Kidney epithelial cell (primary cell): ENCODE data around the gene ANKRD22. TPM values are rescaled to one million over a fixed set of nuclear protein-coding genes. Genes with fewer than 3 reads are reported as not detected.
"Not testable (repeated sequence)": the region's sequence is repeated elsewhere in the genome, so short reads cannot be mapped to it uniquely, and the experiment has no call there.

ENCODE experiments used
- DNase-seq: peaks from one replicate; pipeline ENCODE4 v3.0.0-alpha.2; 2010; ENCODE audit warnings: low read depth
- H3K27me3 ChIP-seq: 2 replicates; pipeline ENCODE4 v1.6.0; 2011; ENCODE audit warnings: low read length; ENCODE audit not compliant: control insufficient read depth, insufficient read depth
- H3K36me3 ChIP-seq: 2 replicates; pipeline ENCODE4 v1.5.1; 2011; ENCODE audit warnings: low read length; ENCODE audit not compliant: control insufficient read depth, insufficient read depth
- H3K4me3 ChIP-seq: 2 replicates; pipeline ENCODE4 v1.5.1; 2011; ENCODE audit warnings: low read depth, mild to moderate bottlenecking, control low read depth, low read length
- total RNA-seq: library from RNA; depleted of rRNA; stranded (reverse); fragments of >200 nt; gene quantifications from 2 replicates; pipeline ENCODE4 v1.2.3, GENCODE V29; 2015
- TF ChIP-seq, protein P1 (sequence below): IDR thresholded peaks from 2 replicates; pipeline ENCODE4 v1.5.1; 2011; ENCODE audit warnings: mild to moderate bottlenecking, moderate library complexity, low read length, control low read depth, inconsistent platforms; ENCODE audit not compliant: insufficient read depth, poor library complexity, severe bottlenecking

Gene ANKRD22
- total RNA-seq, 1 donor from 2014 or later: 0.17 TPM

DNA sequence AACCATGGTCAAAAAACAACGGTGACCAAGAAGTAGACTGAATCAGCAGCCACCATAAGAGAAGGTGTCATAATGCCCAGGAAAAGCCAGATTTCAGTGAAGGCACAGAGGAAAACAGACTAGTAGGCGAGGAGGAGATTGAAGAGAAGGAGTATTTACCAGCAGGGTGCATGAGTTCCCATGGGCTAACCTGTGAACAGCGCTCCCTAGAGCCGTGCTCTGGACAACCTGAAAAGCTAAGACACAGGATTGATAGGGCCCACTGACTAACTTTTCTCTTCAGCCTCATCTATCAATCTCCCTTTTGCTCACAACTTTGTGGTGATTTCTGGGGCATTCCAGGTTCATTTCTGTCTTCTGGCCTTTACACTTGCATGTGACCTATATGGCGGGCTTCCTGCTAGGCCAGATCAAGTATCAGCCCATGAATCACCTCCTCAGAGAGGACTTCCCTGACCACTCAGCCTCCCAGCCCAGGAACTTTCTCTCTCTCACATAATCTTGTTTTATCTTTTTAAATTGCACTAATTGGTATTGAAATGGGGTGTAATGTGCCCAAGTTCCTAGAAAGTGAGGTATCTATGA lies 12.8 kb downstream of the ANKRD22 start:
- H3K36me3 ChIP-seq: no peaks in the 10 kb centered on the region
- no peaks in the 10 kb centered on the region for H3K27me3 ChIP-seq
- DNase-seq: no peak
- TF ChIP-seq, protein P1, sequence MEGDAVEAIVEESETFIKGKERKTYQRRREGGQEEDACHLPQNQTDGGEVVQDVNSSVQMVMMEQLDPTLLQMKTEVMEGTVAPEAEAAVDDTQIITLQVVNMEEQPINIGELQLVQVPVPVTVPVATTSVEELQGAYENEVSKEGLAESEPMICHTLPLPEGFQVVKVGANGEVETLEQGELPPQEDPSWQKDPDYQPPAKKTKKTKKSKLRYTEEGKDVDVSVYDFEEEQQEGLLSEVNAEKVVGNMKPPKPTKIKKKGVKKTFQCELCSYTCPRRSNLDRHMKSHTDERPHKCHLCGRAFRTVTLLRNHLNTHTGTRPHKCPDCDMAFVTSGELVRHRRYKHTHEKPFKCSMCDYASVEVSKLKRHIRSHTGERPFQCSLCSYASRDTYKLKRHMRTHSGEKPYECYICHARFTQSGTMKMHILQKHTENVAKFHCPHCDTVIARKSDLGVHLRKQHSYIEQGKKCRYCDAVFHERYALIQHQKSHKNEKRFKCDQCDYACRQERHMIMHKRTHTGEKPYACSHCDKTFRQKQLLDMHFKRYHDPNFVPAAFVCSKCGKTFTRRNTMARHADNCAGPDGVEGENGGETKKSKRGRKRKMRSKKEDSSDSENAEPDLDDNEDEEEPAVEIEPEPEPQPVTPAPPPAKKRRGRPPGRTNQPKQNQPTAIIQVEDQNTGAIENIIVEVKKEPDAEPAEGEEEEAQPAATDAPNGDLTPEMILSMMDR: no peak
- H3K4me3 ChIP-seq: no peak overlapping the region

DNA sequence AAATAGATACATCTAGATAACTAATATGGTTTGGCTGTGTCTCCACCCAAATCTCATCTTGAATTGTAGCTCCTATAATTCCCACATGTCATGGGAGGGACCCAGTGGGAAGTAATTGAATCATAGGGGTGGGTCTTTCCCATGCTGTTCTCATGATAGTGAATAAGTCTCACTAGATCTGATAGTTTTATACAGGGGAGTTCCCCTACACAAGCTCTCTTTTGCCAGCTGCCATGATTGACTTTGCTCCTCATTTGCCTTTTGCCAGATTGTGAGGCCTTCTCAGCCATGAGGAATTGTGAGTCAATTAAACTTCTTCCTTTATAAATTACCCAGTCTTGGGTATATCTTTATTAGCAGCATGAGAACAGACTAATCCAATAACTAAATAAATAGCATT lies 14.0 kb downstream of the ANKRD22 start:
- not testable (repeated sequence) for H3K36me3 ChIP-seq, DNase-seq, H3K27me3 ChIP-seq, H3K4me3 ChIP-seq

DNA sequence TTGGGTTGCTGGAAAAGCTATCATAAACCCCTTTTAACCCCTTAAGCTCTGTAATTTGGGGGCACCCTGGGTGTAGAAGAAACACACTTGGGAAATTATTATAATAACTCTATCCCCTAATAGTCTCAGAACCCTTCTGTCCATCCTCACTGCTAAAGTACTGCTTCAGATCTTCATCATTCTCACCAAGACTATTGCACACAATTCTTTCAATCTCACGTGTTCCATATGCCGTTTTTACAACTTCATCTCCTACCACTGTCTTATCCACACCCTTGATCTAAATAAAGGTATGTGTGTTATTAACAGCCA lies 15.8 kb downstream of the ANKRD22 start:
- Histone ChIP-seq H3K4me3 (no peak overlapping the region), H3K27me3 (no peaks in the 10 kb centered on the region), H3K36me3 (no peaks in the 10 kb centered on the region)
- TF ChIP-seq, protein P1: no peak
- no peak for DNase-seq

DNA sequence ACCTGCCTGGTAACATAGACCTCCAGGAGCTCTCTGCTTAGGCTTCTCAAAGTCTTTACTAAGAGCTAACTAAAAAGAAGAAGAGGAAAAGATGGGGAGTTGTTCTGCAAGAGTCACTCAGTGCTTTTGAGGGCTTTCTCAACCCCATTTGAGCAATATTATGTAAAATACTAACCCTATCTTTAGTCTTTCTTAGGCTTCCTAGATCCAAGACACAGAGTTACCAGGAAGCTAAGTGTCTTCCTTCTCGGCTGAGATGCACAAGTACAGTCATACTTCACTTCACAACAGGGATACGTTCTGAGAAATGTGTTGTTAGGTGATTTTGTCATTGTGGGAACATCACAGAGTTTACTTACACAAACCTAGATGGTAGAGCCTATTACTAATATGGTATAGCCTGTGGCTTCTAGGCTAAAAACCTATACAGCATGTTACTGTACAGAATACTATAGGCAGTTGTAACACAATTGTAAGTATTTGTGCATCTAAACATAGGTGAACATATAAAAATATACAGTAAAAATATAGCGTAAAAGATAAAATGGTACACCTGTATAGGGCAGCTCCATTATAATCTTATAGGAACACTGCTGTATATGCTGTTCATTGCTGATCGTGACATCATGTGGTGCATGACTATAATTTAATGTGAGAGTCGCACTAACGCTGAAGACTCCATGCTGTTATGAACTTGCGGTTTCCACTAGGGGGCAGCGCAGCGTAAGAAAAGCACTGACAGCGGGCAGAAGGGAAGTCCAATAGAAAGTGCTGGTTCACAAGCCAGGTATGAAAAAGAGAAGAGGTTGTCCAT lies 16.3 kb downstream of the ANKRD22 start:
- H3K4me3 ChIP-seq: no peak overlapping the region
- TF ChIP-seq, protein P1: peak; percentile 86
- H3K27me3 ChIP-seq: no peaks in the 10 kb centered on the region
- H3K36me3 ChIP-seq: no peaks in the 10 kb centered on the region
- DNase-seq: peak; percentile 38

DNA sequence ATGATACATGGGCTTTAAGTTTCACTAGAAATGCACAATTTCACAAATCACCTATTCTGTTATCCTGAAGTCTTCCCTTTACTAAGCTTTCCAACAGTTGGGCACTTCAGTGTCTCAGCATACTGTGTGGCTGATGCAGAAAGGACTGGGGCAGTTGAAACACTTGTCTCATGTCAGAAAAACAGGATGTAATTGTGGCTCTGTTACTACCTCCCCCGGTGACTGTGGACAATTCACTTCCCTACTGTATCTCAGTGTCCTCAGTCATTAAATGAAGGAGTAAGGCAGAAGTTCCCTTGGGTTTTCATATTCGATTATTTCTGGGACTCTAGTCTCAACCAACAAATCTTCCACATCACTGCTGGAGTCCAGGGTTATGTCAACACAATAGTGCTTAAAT lies 17.9 kb downstream of the ANKRD22 start:
- no peak for DNase-seq

DNA sequence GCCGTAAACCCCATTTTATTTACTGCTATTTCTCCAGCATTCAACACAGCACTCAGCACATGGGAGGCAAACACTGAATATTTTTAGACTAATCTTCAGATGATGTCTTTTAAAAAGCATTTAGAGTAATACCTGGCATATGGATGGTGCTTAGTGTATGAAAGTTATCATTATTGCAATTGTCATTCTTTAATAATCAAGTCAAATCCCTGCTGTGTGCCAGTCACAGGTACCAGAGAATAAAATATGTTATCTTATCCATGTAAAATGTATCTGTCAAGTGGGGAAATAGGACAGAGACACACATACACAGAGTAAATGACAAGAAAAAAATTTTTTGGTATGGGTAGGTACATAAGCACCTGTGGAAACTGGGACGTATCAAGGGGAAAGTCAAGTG lies 18.5 kb downstream of the ANKRD22 start:
- TF ChIP-seq, protein P1: no peak
- no peaks in the 10 kb centered on the region for H3K36me3 ChIP-seq
- H3K4me3 ChIP-seq: no peak overlapping the region
- no peak for DNase-seq
- no peaks in the 10 kb centered on the region for H3K27me3 ChIP-seq

More for the DNA sequence above, 17.9 kb downstream of the ANKRD22 start:
- Histone ChIP-seq H3K4me3 (no peak overlapping the region), H3K36me3 (no peaks in the 10 kb centered on the region), H3K27me3 (no peaks in the 10 kb centered on the region)
- TF ChIP-seq, protein P1: no peak
